Kidney (tissue), 14 donors: ENCODE measurements around the gene PODXL2. TPM values are rescaled to one million over a fixed set of nuclear protein-coding genes. Genes with fewer than 3 reads are reported as not detected.

Source experiments
- DNase-seq, 5 donors: peaks; one replicate each; pipeline ENCODE4 v3.0.0-alpha.2; 2013 to 2020
- FAIRE-seq: peaks from 2 replicates; lab custom pipeline; 2012; peaks lifted over from hg19 to GRCh38; lab: Jason Lieb, UNC
- H3K27ac ChIP-seq, 2 donors: one replicate each; pipeline ENCODE4 v1.7.0; 2013; ENCODE audit warnings: low read depth in 2 of 2, low read length in 2 of 2, inconsistent platforms in 1 of 2
- H3K27me3 ChIP-seq: one replicate; pipeline ENCODE4 v1.7.1; 2013; ENCODE audit warnings: low read length, inconsistent platforms; ENCODE audit not compliant: control insufficient read depth, insufficient read depth
- H3K36me3 ChIP-seq, 3 donors: one replicate each; pipeline versions ENCODE4 v1.7.0 to v1.7.1; 2013; ENCODE audit warnings: low read length in 3 of 3, control low read depth in 1 of 3, inconsistent platforms in 1 of 3; ENCODE audit not compliant: insufficient read depth in 3 of 3, control insufficient read depth in 2 of 3
- H3K4me1 ChIP-seq, 3 donors: one replicate each; pipeline versions ENCODE4 v1.7.0 to v1.7.1; 2013; ENCODE audit warnings: low read length in 3 of 3, inconsistent platforms in 1 of 3, low read depth in 1 of 3; ENCODE audit not compliant: control insufficient read depth in 2 of 3, insufficient read depth in 2 of 3
- H3K4me3 ChIP-seq, 3 donors: one replicate each; pipeline versions ENCODE4 v1.7.0 to v1.8.1; 2013; ENCODE audit warnings: low read length in 3 of 3, control low read depth in 1 of 3, inconsistent platforms in 1 of 3
- H3K9ac ChIP-seq, 3 donors: one replicate each; pipeline versions ENCODE4 v1.7.0 to v1.7.1; 2013; ENCODE audit warnings: low read length in 3 of 3, control low read depth in 1 of 3, inconsistent platforms in 1 of 3
- H3K9me3 ChIP-seq, 3 donors: one replicate each; pipeline versions ENCODE4 v1.7.0 to v1.7.1; 2013; ENCODE audit warnings: low read length in 3 of 3, control low read depth in 1 of 3, inconsistent platforms in 1 of 3; ENCODE audit not compliant: control insufficient read depth in 2 of 3, insufficient read depth in 1 of 3
- intact Hi-C: fragments of 100-400 bp; cut with DNase I; formaldehyde crosslinking; loops from one replicate; pipeline ENCODE4 v1.11.1; 2022
- polyA plus RNA-seq: library from polyadenylated mRNA; stranded (reverse); fragments of 350-450 nt; fragmentation: Illumina TruSeq; extraction: RNeasy Lipid Tissue Mini Kit (QIAGEN cat#74804); gene quantifications from one replicate; pipeline ENCODE4 v1.2.3, GENCODE V29; 2014; ENCODE audit warnings: low read depth, low replicate concordance; ENCODE audit not compliant: insufficient read depth
- total RNA-seq: library from RNA; stranded (reverse); fragmentation: NEBNext Ultra II Directional; extraction: Animal tissue kit (Norgen Biotek cat#: 25700); gene quantifications from one replicate; pipeline ENCODE4 v1.2.1, GENCODE V29; 2021
- TF ChIP-seq, protein P1 (sequence below): IDR thresholded peaks from 3 replicates; pipeline ENCODE4 v1.5.1; 2012; ENCODE audit warnings: mild to moderate bottlenecking, moderate library complexity, borderline replicate concordance; ENCODE audit not compliant: insufficient read depth; ENCODE audit errors: extremely low read depth
- donor health status: control.
- donor health status: control.
- donor health status: control.
- donor health status: control.
- donor health status: control.
- donor health status: DM: yes; HTN: yes; CAD: no.
- donor health status: Normal renal cell carcinoma (clear cell type).

Gene PODXL2
- total and polyA plus RNA-seq, 2 donors from 2014 or later = 7.4 to 10.5 TPM

DNA sequence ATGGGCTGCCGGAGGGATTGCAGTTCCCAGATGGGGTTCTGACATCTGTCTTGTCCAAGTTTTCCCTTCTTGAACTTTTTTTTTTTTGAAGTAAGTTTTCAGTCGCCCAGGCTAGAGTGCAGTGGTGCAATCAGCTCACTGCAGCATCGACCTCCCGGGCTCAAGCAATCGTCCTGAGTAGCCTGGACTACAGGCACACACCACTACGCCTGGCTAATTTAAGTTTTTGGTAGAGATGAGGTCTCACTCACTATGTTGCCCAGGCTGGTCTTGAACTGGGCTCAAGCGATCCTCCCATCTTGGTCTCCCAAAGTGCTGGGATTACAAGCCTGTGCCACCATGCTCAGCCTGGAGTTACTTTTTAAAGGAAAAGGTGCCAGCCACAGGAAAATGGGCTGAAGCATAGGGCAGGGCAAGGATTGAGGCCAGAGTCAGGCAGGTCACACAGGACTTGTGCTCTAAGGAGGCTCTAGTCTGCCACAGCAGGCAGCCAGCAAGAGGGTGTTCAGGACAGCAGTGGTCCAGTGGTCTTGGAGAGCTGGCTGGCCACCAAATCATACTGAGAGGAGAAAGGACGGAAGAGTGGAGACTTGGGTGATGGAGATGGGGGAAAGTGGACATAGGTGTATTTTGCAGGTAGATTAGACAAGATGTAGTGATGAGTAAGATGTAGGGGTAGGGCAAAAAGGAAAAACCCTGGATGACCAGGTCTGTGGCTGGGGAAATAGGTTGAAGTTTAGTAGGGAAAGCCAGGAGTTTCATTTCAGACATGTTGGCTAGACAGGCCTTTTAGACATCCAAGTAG is 6.0 kb upstream of the PODXL2 start:
- H3K27me3 ChIP-seq = no peaks in the 10 kb centered on the region
- intact Hi-C loops = no loop called here
- H3K9ac ChIP-seq = no peak overlapping the region
- H3K4me1 ChIP-seq = no peaks in the 10 kb centered on the region
- H3K27ac ChIP-seq = no peak overlapping the region
- no peak for FAIRE-seq
- TF ChIP-seq, protein P1, sequence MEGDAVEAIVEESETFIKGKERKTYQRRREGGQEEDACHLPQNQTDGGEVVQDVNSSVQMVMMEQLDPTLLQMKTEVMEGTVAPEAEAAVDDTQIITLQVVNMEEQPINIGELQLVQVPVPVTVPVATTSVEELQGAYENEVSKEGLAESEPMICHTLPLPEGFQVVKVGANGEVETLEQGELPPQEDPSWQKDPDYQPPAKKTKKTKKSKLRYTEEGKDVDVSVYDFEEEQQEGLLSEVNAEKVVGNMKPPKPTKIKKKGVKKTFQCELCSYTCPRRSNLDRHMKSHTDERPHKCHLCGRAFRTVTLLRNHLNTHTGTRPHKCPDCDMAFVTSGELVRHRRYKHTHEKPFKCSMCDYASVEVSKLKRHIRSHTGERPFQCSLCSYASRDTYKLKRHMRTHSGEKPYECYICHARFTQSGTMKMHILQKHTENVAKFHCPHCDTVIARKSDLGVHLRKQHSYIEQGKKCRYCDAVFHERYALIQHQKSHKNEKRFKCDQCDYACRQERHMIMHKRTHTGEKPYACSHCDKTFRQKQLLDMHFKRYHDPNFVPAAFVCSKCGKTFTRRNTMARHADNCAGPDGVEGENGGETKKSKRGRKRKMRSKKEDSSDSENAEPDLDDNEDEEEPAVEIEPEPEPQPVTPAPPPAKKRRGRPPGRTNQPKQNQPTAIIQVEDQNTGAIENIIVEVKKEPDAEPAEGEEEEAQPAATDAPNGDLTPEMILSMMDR = no peak
- H3K9me3 ChIP-seq = no peaks in the 10 kb centered on the region
- no peak for DNase-seq
- peaks cover 0 to 6% (median 3%) of the 10 kb centered on the region in 3 donors for H3K36me3 ChIP-seq
- no peak overlapping the region for H3K4me3 ChIP-seq

DNA sequence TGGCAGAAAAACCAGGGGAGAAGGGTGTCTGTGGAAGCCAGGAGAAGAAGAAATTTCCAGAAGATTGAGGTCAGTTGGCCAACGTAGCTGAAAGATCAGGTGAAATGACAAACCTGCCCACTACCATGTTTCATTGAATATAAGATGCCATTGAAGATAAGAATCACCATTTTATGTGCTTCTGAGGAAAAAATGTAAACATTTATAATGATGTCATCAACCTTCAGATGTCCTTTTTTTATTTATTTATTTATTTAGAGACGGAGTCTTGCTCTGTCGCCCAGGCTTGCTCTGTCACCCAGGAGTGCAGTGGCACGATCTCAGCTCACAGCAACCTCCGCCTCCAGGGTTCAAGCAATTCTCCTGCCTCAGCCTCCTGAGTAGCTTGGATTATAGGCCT is 4.9 kb upstream of the PODXL2 start:
- TF ChIP-seq, protein P1 = no peak
- Histone ChIP-seq H3K4me3 (no peak overlapping the region), H3K36me3 (peaks cover 0 to 4% (median 3%) of the 10 kb centered on the region in 3 donors), H3K27me3 (peaks cover 2% of the 10 kb centered on the region), H3K27ac (no peak overlapping the region), H3K9ac (no peak overlapping the region), H3K4me1 (peaks cover 0 to 3% (median 0%) of the 10 kb centered on the region in 3 donors), H3K9me3 (no peaks in the 10 kb centered on the region)
- FAIRE-seq (no peak), DNase-seq (no peak)
- intact Hi-C loops = no loop called here

GRCh38 chr3:127625821-127626220 is 3.2 kb upstream of the PODXL2 start:
- no peak overlapping the region for H3K27ac ChIP-seq
- H3K36me3 ChIP-seq = peaks cover 0 to 4% (median 0%) of the 10 kb centered on the region in 3 donors
- peaks cover 4% of the 10 kb centered on the region for H3K27me3 ChIP-seq
- H3K9ac ChIP-seq = no peak overlapping the region
- no peaks in the 10 kb centered on the region for H3K9me3 ChIP-seq
- intact Hi-C loops = no loop called here
- DNase-seq (no peak), FAIRE-seq (no peak)
- H3K4me3 ChIP-seq = no peak overlapping the region
- TF ChIP-seq, protein P1 = no peak
- peaks cover 3 to 14% (median 3%) of the 10 kb centered on the region in 3 donors for H3K4me1 ChIP-seq

- intact Hi-C loops = no loop called here
- Histone ChIP-seq H3K9me3 (no peaks in the 10 kb centered on the region), H3K4me1 (peaks cover 3 to 14% (median 3%) of the 10 kb centered on the region in 3 donors), H3K27ac (no peak overlapping the region), H3K27me3 (peaks cover 4% of the 10 kb centered on the region), H3K4me3 (peak overlapping the region in 1 of 3 donors; percentile 17), H3K9ac (no peak overlapping the region), H3K36me3 (no peaks in the 10 kb centered on the region)
- FAIRE-seq (no peak), DNase-seq (no peak)
- TF ChIP-seq, protein P1 = no peak
These were observed 578 bp upstream of the PODXL2 start for GRCh38 chr3:127628426-127628787.
